Muscle of leg (tissue), 11 donors: ENCODE results near the gene THRSP. TPM values are rescaled to one million over a fixed set of nuclear protein-coding genes. Genes with fewer than 3 reads are reported as not detected.
"Not testable (repeated sequence)": the region's sequence is repeated elsewhere in the genome, so short reads cannot be mapped to it uniquely, and the experiment has no call there.

Experiments
- DNase-seq: peaks from one replicate; pipeline ENCODE4 v3.0.0; 2013
- H3K27ac ChIP-seq: one replicate; pipeline ENCODE4 v1.5.1; 2013; ENCODE audit warnings: mild to moderate bottlenecking, low read length, control low read depth
- H3K27me3 ChIP-seq: one replicate; pipeline ENCODE4 v1.6.1; 2013; ENCODE audit warnings: low read length; ENCODE audit not compliant: control insufficient read depth, insufficient read depth
- H3K36me3 ChIP-seq: one replicate; pipeline ENCODE4 v1.6.1; 2013; ENCODE audit warnings: low read length; ENCODE audit not compliant: control insufficient read depth, insufficient read depth
- H3K4me1 ChIP-seq: one replicate; pipeline ENCODE4 v1.6.1; 2013; ENCODE audit warnings: low read length; ENCODE audit not compliant: control insufficient read depth, insufficient read depth
- H3K4me3 ChIP-seq: one replicate; pipeline ENCODE4 v1.5.1; 2013; ENCODE audit warnings: low read length, control low read depth
- H3K9me3 ChIP-seq: replicated peaks from 2 replicates; pipeline ENCODE4 v1.6.1; 2013; ENCODE audit warnings: low read depth, low read length; ENCODE audit not compliant: control insufficient read depth
- WGBS: methylation state at CpG from one replicate; pipeline ENCODE4 v1.1.5; 2013; ENCODE audit warnings: missing lambda C conversion rate; ENCODE audit not compliant: insufficient coverage; 5-methylcytosine and 5-hydroxymethylcytosine counted together
- polyA plus RNA-seq, 8 donors: library from polyadenylated mRNA; unstranded; fragments of 120-200 nt; gene quantifications; one replicate each; pipeline versions ENCODE4 v1.2.1 to v1.2.3, GENCODE V29; 2013; ENCODE audit warnings: inconsistent platforms in 1 of 8, low replicate concordance in 1 of 8; ENCODE audit not compliant: insufficient read length in 8 of 8, insufficient read depth in 1 of 8
- total RNA-seq: library from RNA; stranded (reverse); fragments of 120-200 nt; gene quantifications from one replicate; pipeline ENCODE4 v1.2.4, GENCODE V29; 2013

THRSP gene
- total and polyA plus RNA-seq, 9 donors: 0.13 to 1.3 (median 0.20) TPM; not detected in 1

GRCh38 chr11:78065203-78065602 is 1.5 kb downstream of the THRSP start:
- Histone ChIP-seq H3K36me3 (peaks cover 17% of the 10 kb centered on the region), H3K4me1 (peaks cover 34% of the 10 kb centered on the region), H3K4me3 (no peak overlapping the region), H3K9me3 (no peaks in the 10 kb centered on the region), H3K27me3 (no peaks in the 10 kb centered on the region), H3K27ac (no peak overlapping the region)
- 83% methylated on average over 1 of the region's 2 CpGs for WGBS
- no peak for DNase-seq

- no CpG with 5 or more reads among the region's 2 CpGs for WGBS
- Histone ChIP-seq H3K27me3 (no peaks in the 10 kb centered on the region), H3K9me3 (no peaks in the 10 kb centered on the region), H3K36me3 (peaks cover 25% of the 10 kb centered on the region), H3K27ac (no peak overlapping the region), H3K4me1 (peaks cover 28% of the 10 kb centered on the region), H3K4me3 (no peak overlapping the region)
- no peak for DNase-seq
These were observed 2.8 kb downstream of the THRSP start for GRCh38 chr11:78066471-78066870.

GRCh38 chr11:78067704-78068103 is 4.0 kb downstream of the THRSP start:
- no peaks in the 10 kb centered on the region for H3K9me3 ChIP-seq
- no peak overlapping the region for H3K27ac ChIP-seq
- DNase-seq: no peak
- peaks cover 22% of the 10 kb centered on the region for H3K4me1 ChIP-seq
- WGBS: no CpG with 5 or more reads among the region's 4 CpGs
- no peaks in the 10 kb centered on the region for H3K27me3 ChIP-seq
- peaks cover 35% of the 10 kb centered on the region for H3K36me3 ChIP-seq
- H3K4me3 ChIP-seq: no peak overlapping the region

GRCh38 chr11:78069465-78069864 is 5.8 kb downstream of the THRSP start:
- DNase-seq: peak; percentile 54
- H3K27ac ChIP-seq: no peak overlapping the region

GRCh38 chr11:78070621-78071020 is 7.0 kb downstream of the THRSP start:
- peaks cover 2% of the 10 kb centered on the region for H3K4me1 ChIP-seq
- peaks cover 35% of the 10 kb centered on the region for H3K36me3 ChIP-seq
- H3K27ac ChIP-seq: no peak overlapping the region
- H3K27me3 ChIP-seq: no peaks in the 10 kb centered on the region
- peak; percentile 34 for DNase-seq
- WGBS: 73% methylated on average over 1 of the region's 2 CpGs
- no peaks in the 10 kb centered on the region for H3K9me3 ChIP-seq
- no peak overlapping the region for H3K4me3 ChIP-seq

More at GRCh38 chr11:78069465-78069864, 5.8 kb downstream of the THRSP start:
- Histone ChIP-seq H3K4me3 (no peak overlapping the region), H3K36me3 (peaks cover 35% of the 10 kb centered on the region), H3K27me3 (no peaks in the 10 kb centered on the region), H3K4me1 (peaks cover 9% of the 10 kb centered on the region), H3K9me3 (no peaks in the 10 kb centered on the region)
- 100% methylated on average over 1 of the region's 2 CpGs for WGBS

- Histone ChIP-seq H3K36me3 (peaks cover 35% of the 10 kb centered on the region), H3K4me3 (no peak overlapping the region), H3K27me3 (no peaks in the 10 kb centered on the region), H3K4me1 (no peaks in the 10 kb centered on the region), H3K9me3 (no peaks in the 10 kb centered on the region), H3K27ac (no peak overlapping the region)
- DNase-seq: no peak
- no CpG with 5 or more reads among the region's 3 CpGs for WGBS
These were observed 8.1 kb downstream of the THRSP start for GRCh38 chr11:78071717-78072116.

- 95% methylated on average over 3 of the region's 4 CpGs for WGBS
- Histone ChIP-seq H3K4me1 (peaks cover 3% of the 10 kb centered on the region), H3K36me3 (peaks cover 32% of the 10 kb centered on the region), H3K27me3 (no peaks in the 10 kb centered on the region), H3K27ac (no peak overlapping the region), H3K4me3 (no peak overlapping the region), H3K9me3 (no peaks in the 10 kb centered on the region)
- DNase-seq: no peak
These were observed 8.8 kb downstream of the THRSP start for GRCh38 chr11:78072455-78072854.

GRCh38 chr11:78074756-78075155 is 11.1 kb downstream of the THRSP start:
- WGBS: 78% methylated on average over 3 of the region's 6 CpGs
- H3K27me3 ChIP-seq: no peaks in the 10 kb centered on the region
- DNase-seq: no peak
- no peaks in the 10 kb centered on the region for H3K9me3 ChIP-seq
- H3K27ac ChIP-seq: no peak overlapping the region
- peaks cover 22% of the 10 kb centered on the region for H3K36me3 ChIP-seq
- H3K4me3 ChIP-seq: no peak overlapping the region
- peaks cover 16% of the 10 kb centered on the region for H3K4me1 ChIP-seq

- peaks cover 11% of the 10 kb centered on the region for H3K36me3 ChIP-seq
- H3K9me3 ChIP-seq: no peaks in the 10 kb centered on the region
- peaks cover 20% of the 10 kb centered on the region for H3K4me1 ChIP-seq
- H3K27me3 ChIP-seq: no peaks in the 10 kb centered on the region
- no peak overlapping the region for H3K4me3 ChIP-seq
- no peak overlapping the region for H3K27ac ChIP-seq
- no peak for DNase-seq
- 65% methylated on average over 3 of the region's 6 CpGs for WGBS
These were observed 13.2 kb downstream of the THRSP start for GRCh38 chr11:78076733-78077403.

GRCh38 chr11:78077592-78077991 is 13.9 kb downstream of the THRSP start:
- WGBS: 86% methylated on average over 4 of the region's 4 CpGs
- not testable (repeated sequence) for H3K4me3 ChIP-seq, H3K27ac ChIP-seq, H3K27me3 ChIP-seq, H3K9me3 ChIP-seq, DNase-seq, H3K36me3 ChIP-seq
- peaks cover 20% of the 10 kb centered on the region for H3K4me1 ChIP-seq
